Liver (tissue), 9 donors: Measurements from ENCODE around the gene LRMDA. TPM values are rescaled to one million over a fixed set of nuclear protein-coding genes. Genes with fewer than 3 reads are reported as not detected.

ENCODE experiments used
- DNase-seq: peaks from one replicate; pipeline ENCODE4 v3.0.0-alpha.2; 2017; ENCODE audit warnings: low spot score
- H3K27ac ChIP-seq, 2 donors: one replicate each; pipeline ENCODE4 v1.7.0; 2013; ENCODE audit warnings: inconsistent platforms in 2 of 2, low read length in 2 of 2, control low read depth in 1 of 2, low read depth in 1 of 2, mild to moderate bottlenecking in 1 of 2
- H3K27me3 ChIP-seq, 4 donors: one replicate each; pipeline versions ENCODE4 v1.6.1 to v1.7.0; 2013; ENCODE audit warnings: low read length in 3 of 4, inconsistent platforms in 1 of 4, mild to moderate bottlenecking in 1 of 4, moderate library complexity in 1 of 4; ENCODE audit not compliant: control insufficient read depth in 4 of 4, insufficient read depth in 4 of 4
- H3K36me3 ChIP-seq, 4 donors: one replicate each; pipeline versions ENCODE4 v1.6.1 to v1.7.0; 2013; ENCODE audit warnings: low read length in 3 of 4, mild to moderate bottlenecking in 3 of 4, low read depth in 1 of 4, moderate library complexity in 1 of 4; ENCODE audit not compliant: control insufficient read depth in 4 of 4, insufficient read depth in 3 of 4
- H3K4me1 ChIP-seq, 4 donors: one replicate each; pipeline versions ENCODE4 v1.6.1 to v1.7.0; 2013; ENCODE audit warnings: low read length in 3 of 4, mild to moderate bottlenecking in 3 of 4, moderate library complexity in 1 of 4; ENCODE audit not compliant: control insufficient read depth in 4 of 4, insufficient read depth in 4 of 4
- H3K4me3 ChIP-seq, 3 donors: one replicate each; pipeline versions ENCODE4 v1.6.1 to v1.7.0; 2013; ENCODE audit warnings: low read length in 3 of 3, control low read depth in 1 of 3, low read depth in 1 of 3, mild to moderate bottlenecking in 1 of 3
- H3K9ac ChIP-seq, 2 donors: one replicate each; pipeline ENCODE4 v1.7.0; 2013; ENCODE audit warnings: low read length in 2 of 2, mild to moderate bottlenecking in 2 of 2, moderate library complexity in 2 of 2, control low read depth in 1 of 2, low read depth in 1 of 2
- H3K9me3 ChIP-seq, 4 donors: one replicate each; pipeline versions ENCODE4 v1.6.1 to v1.7.0; 2013; ENCODE audit warnings: low read length in 3 of 4; ENCODE audit not compliant: control insufficient read depth in 4 of 4
- EGR1 ChIP-seq, 2 donors: IDR thresholded peaks; 2 replicates each; pipeline ENCODE4 v1.6.1; 2016 to 2018; ENCODE audit warnings: antibody characterized with exemption in 2 of 2, low read depth in 2 of 2
- FOXA1 ChIP-seq: IDR thresholded peaks from 2 replicates; pipeline ENCODE4 v1.6.1; 2016; ENCODE audit warnings: antibody characterized with exemption
- FOXA2 ChIP-seq: IDR thresholded peaks from 2 replicates; pipeline ENCODE4 v1.6.1; 2016; ENCODE audit warnings: antibody characterized with exemption
- GABPA ChIP-seq, 2 donors: IDR thresholded peaks in 1 of 2; conservative IDR thresholded peaks in 1 of 2; 2 replicates each; pipeline ENCODE4 v1.6.1; 2016; ENCODE audit warnings: antibody characterized with exemption in 2 of 2, mild to moderate bottlenecking in 1 of 2, moderate library complexity in 1 of 2
- HNF4A ChIP-seq, 2 donors: conservative IDR thresholded peaks; 2 replicates each; pipeline ENCODE4 v1.6.1; 2016; ENCODE audit warnings: antibody characterized with exemption in 2 of 2, mild to moderate bottlenecking in 2 of 2
- HNF4G ChIP-seq: IDR thresholded peaks from 2 replicates; pipeline ENCODE4 v1.6.1; 2016; ENCODE audit warnings: antibody characterized with exemption
- JUND ChIP-seq, 2 donors: IDR thresholded peaks; 2 replicates each; pipeline ENCODE4 v1.6.1; 2016; ENCODE audit warnings: antibody characterized with exemption in 2 of 2
- NR2F2 ChIP-seq: IDR thresholded peaks from 2 replicates; pipeline ENCODE4 v1.6.1; 2016; ENCODE audit warnings: antibody characterized with exemption
- RAD21 ChIP-seq, 2 donors: IDR thresholded peaks; 2 replicates each; pipeline ENCODE4 v1.6.1; 2016; ENCODE audit warnings: antibody characterized with exemption in 2 of 2, mild to moderate bottlenecking in 2 of 2
- RXRA ChIP-seq, 2 donors: IDR thresholded peaks; 2 replicates each; pipeline ENCODE4 v1.6.1; 2017 to 2018; ENCODE audit warnings: antibody characterized with exemption in 2 of 2, mild to moderate bottlenecking in 1 of 2
- SP1 ChIP-seq: IDR thresholded peaks from 2 replicates; pipeline ENCODE4 v1.6.1; 2018; ENCODE audit warnings: antibody characterized with exemption, mild to moderate bottlenecking
- TAF1 ChIP-seq: conservative IDR thresholded peaks from 2 replicates; pipeline ENCODE4 v1.6.1; 2016; ENCODE audit warnings: antibody characterized with exemption, mild to moderate bottlenecking
- YY1 ChIP-seq: IDR thresholded peaks from 2 replicates; pipeline ENCODE4 v1.6.1; 2016; ENCODE audit warnings: antibody characterized with exemption, mild to moderate bottlenecking
- WGBS: extraction: QIAGEN DNeasy Blood & Tissue Kit; methylation state at CpG from one replicate; pipeline ENCODE4 v1.1.7; 2013; 5-methylcytosine and 5-hydroxymethylcytosine counted together
- polyA plus RNA-seq, 2 donors: library from polyadenylated mRNA; stranded (reverse) in 1 of 2; unstranded in 1 of 2; fragments of 200-250 nt in 1 of 2; fragments of >200 nt in 1 of 2; fragmentation: Nextera tagmentation in 1 of 2; extraction: Ambion mirVana in 1 of 2; gene quantifications; one replicate each; pipeline versions ENCODE4 v1.2.1 to v1.2.3, GENCODE V29; 2013 to 2015
- total RNA-seq, 2 donors: library from RNA; depleted of rRNA; stranded (reverse); fragments of >200 nt; gene quantifications; one replicate each; pipeline ENCODE4 v1.2.3, GENCODE V29; 2014
- TF ChIP-seq, protein P1 (sequence below): IDR thresholded peaks from 2 replicates; pipeline ENCODE4 v1.6.1; 2016; ENCODE audit warnings: antibody characterized with exemption, mild to moderate bottlenecking
- TF ChIP-seq, protein P2 (sequence below): fragments of 150-350 bp; IDR thresholded peaks from 2 replicates; pipeline ENCODE4 v1.5.1; 2017; ENCODE audit warnings: improper control_type of control experiment, low read depth, low read length; ENCODE audit not compliant: missing input control
- TF ChIP-seq, protein P3 (sequence below): IDR thresholded peaks from 2 replicates; pipeline ENCODE4 v1.6.1; 2016; ENCODE audit warnings: antibody characterized with exemption
- TF ChIP-seq, protein P4 (sequence below): IDR thresholded peaks from 2 replicates; pipeline ENCODE4 v1.6.1; 2016; ENCODE audit warnings: antibody characterized with exemption
- TF ChIP-seq, protein P5 (sequence below): IDR thresholded peaks from 2 replicates; pipeline ENCODE4 v1.6.1; 2016; ENCODE audit warnings: antibody characterized with exemption
- donor health status: healthy.
- donor health status: healthy.
- donor health status: healthy.
- donor health status: healthy.
- donor health status: healthy.

The LRMDA gene
- total and polyA plus RNA-seq, 4 donors, result 7.9 to 15.8 (median 11.3) TPM

DNA sequence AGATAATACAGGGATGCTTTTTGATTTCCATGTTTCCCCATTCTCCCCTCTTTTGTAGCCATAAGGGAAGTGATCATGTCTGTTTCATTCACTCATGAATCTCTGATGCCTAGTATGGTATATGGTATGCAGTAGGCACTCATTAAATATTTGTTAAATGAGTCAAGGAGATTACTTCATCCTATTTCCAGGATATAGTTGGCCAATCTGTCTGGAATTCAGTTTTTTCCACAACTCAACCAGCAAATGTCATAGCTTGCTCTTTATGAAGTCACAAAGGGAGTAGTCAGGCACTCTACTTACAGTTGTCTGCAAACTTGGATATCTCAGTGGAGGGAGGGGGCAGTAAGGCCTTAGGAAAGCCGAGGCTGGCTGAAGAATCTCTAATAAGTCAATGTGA is 853.6 kb downstream of the LRMDA start:
- no peak for TF ChIP-seq TAF1
- TF ChIP-seq, protein P1, sequence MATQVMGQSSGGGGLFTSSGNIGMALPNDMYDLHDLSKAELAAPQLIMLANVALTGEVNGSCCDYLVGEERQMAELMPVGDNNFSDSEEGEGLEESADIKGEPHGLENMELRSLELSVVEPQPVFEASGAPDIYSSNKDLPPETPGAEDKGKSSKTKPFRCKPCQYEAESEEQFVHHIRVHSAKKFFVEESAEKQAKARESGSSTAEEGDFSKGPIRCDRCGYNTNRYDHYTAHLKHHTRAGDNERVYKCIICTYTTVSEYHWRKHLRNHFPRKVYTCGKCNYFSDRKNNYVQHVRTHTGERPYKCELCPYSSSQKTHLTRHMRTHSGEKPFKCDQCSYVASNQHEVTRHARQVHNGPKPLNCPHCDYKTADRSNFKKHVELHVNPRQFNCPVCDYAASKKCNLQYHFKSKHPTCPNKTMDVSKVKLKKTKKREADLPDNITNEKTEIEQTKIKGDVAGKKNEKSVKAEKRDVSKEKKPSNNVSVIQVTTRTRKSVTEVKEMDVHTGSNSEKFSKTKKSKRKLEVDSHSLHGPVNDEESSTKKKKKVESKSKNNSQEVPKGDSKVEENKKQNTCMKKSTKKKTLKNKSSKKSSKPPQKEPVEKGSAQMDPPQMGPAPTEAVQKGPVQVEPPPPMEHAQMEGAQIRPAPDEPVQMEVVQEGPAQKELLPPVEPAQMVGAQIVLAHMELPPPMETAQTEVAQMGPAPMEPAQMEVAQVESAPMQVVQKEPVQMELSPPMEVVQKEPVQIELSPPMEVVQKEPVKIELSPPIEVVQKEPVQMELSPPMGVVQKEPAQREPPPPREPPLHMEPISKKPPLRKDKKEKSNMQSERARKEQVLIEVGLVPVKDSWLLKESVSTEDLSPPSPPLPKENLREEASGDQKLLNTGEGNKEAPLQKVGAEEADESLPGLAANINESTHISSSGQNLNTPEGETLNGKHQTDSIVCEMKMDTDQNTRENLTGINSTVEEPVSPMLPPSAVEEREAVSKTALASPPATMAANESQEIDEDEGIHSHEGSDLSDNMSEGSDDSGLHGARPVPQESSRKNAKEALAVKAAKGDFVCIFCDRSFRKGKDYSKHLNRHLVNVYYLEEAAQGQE, result no peak
- TF ChIP-seq EGR1 (IDR thresholded peaks at IDR 0.05; ENCODE audit: low read depth in 2 of 2), result no peak
- no peak for TF ChIP-seq HNF4G
- TF ChIP-seq YY1, result no peak
- TF ChIP-seq RXRA (IDR thresholded peaks at IDR 0.05), result no peak
- no peak for TF ChIP-seq FOXA2
- TF ChIP-seq JUND (IDR thresholded peaks at IDR 0.05), result no peak
- TF ChIP-seq GABPA (IDR thresholded peaks at IDR 0.05 in 1 of 2, conservative IDR thresholded peaks at IDR 0.05 in 1 of 2), result no peak
- TF ChIP-seq, protein P2, sequence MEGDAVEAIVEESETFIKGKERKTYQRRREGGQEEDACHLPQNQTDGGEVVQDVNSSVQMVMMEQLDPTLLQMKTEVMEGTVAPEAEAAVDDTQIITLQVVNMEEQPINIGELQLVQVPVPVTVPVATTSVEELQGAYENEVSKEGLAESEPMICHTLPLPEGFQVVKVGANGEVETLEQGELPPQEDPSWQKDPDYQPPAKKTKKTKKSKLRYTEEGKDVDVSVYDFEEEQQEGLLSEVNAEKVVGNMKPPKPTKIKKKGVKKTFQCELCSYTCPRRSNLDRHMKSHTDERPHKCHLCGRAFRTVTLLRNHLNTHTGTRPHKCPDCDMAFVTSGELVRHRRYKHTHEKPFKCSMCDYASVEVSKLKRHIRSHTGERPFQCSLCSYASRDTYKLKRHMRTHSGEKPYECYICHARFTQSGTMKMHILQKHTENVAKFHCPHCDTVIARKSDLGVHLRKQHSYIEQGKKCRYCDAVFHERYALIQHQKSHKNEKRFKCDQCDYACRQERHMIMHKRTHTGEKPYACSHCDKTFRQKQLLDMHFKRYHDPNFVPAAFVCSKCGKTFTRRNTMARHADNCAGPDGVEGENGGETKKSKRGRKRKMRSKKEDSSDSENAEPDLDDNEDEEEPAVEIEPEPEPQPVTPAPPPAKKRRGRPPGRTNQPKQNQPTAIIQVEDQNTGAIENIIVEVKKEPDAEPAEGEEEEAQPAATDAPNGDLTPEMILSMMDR, result no peak
- peaks cover 0 to 14% (median 9%) of the 10 kb centered on the region in 4 donors for H3K4me1 ChIP-seq

DNA sequence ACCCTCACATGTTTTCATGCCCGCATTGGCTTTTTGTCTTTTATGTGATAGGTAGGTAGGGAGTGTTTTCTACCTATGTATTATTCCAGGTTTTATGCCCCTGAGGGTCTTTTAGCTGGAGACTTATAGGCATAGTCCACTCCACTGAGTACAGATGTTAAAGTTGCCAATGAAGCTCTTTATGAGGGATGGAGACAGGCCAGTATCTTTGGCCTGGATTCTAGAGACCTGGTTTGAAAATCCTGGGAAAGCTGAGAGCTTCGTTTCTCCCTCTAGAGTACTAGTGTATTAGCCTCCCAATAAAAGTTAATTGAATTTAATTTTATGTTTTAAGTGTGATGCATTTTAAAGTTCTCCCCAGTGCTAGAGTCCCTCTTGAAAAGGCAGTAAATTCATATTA is 854.1 kb downstream of the LRMDA start:
- H3K9ac ChIP-seq, result no peak overlapping the region
- 95% methylated on average over 2 of the region's 2 CpGs for WGBS
- peaks cover 0 to 14% (median 9%) of the 10 kb centered on the region in 4 donors for H3K4me1 ChIP-seq

More for the DNA sequence above, 853.6 kb downstream of the LRMDA start:
- Histone ChIP-seq H3K9ac (no peak overlapping the region), H3K27me3 (no peaks in the 10 kb centered on the region), H3K27ac (no peak overlapping the region), H3K9me3 (no peaks in the 10 kb centered on the region), H3K4me3 (no peak overlapping the region), H3K36me3 (no peaks in the 10 kb centered on the region)
- WGBS, result 89% methylated on average over 1 of the region's 1 CpG
- DNase-seq, result no peak

More for the DNA sequence above, 854.1 kb downstream of the LRMDA start:
- DNase-seq, result no peak
- no peaks in the 10 kb centered on the region for H3K9me3 ChIP-seq
- H3K36me3 ChIP-seq, result no peaks in the 10 kb centered on the region
- no peak overlapping the region for H3K27ac ChIP-seq
- TF ChIP-seq, protein P2, result no peak
- TF ChIP-seq HNF4A (conservative IDR thresholded peaks at IDR 0.05), result no peak
- TF ChIP-seq JUND (IDR thresholded peaks at IDR 0.05), result no peak
- TF ChIP-seq YY1, result no peak
- TF ChIP-seq RXRA (IDR thresholded peaks at IDR 0.05), result no peak
- TF ChIP-seq FOXA2, result no peak
- no peak for TF ChIP-seq NR2F2
- no peak for TF ChIP-seq SP1
- TF ChIP-seq RAD21 (IDR thresholded peaks at IDR 0.05), result no peak
- TF ChIP-seq, protein P1, result no peak
- no peak for TF ChIP-seq FOXA1
- TF ChIP-seq GABPA (IDR thresholded peaks at IDR 0.05 in 1 of 2, conservative IDR thresholded peaks at IDR 0.05 in 1 of 2), result no peak
- TF ChIP-seq EGR1 (IDR thresholded peaks at IDR 0.05; ENCODE audit: low read depth in 2 of 2), result no peak
- TF ChIP-seq, protein P3, sequence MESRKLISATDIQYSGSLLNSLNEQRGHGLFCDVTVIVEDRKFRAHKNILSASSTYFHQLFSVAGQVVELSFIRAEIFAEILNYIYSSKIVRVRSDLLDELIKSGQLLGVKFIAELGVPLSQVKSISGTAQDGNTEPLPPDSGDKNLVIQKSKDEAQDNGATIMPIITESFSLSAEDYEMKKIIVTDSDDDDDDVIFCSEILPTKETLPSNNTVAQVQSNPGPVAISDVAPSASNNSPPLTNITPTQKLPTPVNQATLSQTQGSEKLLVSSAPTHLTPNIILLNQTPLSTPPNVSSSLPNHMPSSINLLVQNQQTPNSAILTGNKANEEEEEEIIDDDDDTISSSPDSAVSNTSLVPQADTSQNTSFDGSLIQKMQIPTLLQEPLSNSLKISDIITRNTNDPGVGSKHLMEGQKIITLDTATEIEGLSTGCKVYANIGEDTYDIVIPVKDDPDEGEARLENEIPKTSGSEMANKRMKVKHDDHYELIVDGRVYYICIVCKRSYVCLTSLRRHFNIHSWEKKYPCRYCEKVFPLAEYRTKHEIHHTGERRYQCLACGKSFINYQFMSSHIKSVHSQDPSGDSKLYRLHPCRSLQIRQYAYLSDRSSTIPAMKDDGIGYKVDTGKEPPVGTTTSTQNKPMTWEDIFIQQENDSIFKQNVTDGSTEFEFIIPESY, result no peak
- no peak for TF ChIP-seq HNF4G
- TF ChIP-seq, protein P4, sequence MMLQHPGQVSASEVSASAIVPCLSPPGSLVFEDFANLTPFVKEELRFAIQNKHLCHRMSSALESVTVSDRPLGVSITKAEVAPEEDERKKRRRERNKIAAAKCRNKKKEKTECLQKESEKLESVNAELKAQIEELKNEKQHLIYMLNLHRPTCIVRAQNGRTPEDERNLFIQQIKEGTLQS, result no peak
- TF ChIP-seq, protein P5, sequence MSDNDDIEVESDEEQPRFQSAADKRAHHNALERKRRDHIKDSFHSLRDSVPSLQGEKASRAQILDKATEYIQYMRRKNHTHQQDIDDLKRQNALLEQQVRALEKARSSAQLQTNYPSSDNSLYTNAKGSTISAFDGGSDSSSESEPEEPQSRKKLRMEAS, result no peak
- no peak for TF ChIP-seq TAF1
- H3K4me3 ChIP-seq, result no peak overlapping the region
- H3K27me3 ChIP-seq, result no peaks in the 10 kb centered on the region
